Hematopoietic multipotent progenitor cell treated with erythropoietin and hydrocortisone succinate and interleukin-3 and kit ligand, for 6 days (in vitro differentiated cells): ENCODE results near the gene LRP1B.
"Not testable (repeated sequence)": the region's sequence is repeated elsewhere in the genome, so short reads cannot be mapped to it uniquely, and the experiment has no call there.

Source experiments
- DNase-seq: peaks from one replicate; pipeline ENCODE4 v3.0.0-alpha.2; 2015

Gene LRP1B

DNA sequence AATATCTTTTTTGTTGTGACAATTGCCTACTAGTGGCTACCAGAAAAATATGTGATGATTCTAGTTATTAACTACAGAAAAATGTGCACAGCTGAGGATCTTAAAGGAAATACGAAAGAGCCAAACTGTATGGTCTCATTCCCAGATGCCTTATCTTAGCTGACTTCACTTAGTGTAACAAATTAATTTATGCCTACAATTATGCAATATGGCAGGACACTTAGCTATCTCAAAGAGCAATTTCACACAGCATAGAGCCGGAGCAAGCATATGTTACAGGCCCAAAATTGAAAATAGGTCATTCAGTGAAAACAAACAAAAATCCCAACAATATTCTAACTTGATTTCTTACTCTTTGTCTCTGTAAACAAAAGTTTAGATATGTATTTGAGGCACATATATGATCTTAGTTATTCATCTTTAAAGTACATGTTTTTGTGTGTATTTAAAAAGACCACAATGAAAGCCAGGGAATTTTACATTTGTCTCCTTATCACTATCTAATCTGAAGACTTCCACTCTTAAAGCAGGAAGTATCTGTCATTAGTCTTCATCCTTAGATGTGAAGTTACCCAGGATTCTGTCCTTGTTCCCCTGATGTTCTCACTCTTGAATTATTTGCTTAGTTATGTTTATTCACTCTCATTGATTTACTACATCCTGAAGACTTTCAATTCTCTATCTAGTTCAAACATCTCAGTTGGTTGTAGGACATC is 1771.6 kb downstream of the LRP1B start:
- DNase-seq, result no peak

- no peak for DNase-seq
These were observed 1774.1 kb downstream of the LRP1B start for GRCh38 chr2:140356697-140357096.

GRCh38 chr2:140355511-140356090 is 1775.2 kb downstream of the LRP1B start:
- DNase-seq, result no peak

DNA sequence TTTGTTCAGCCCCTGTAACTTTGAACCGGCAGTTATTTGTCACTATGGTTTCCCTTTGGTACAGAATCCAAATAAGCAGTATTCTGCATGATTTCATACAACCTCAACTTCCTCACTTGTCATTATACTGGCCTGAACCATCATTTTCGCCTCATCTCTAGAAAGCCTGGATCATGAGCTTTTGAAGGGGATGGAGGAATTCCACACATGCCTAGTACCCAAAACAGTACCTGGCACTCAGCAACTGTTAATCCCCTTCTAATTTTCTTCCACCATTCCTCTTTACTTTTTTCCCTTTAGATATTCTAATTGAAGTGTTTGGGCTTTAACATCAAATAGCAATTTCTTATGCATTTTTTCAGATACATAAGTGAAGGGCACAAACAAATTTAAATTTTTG is 1776.3 kb downstream of the LRP1B start:
- no peak for DNase-seq

- no peak for DNase-seq
These were observed 1777.3 kb downstream of the LRP1B start for GRCh38 chr2:140353541-140353940.

GRCh38 chr2:140351692-140352091 is 1779.1 kb downstream of the LRP1B start:
- no peak for DNase-seq

- no peak for DNase-seq
These were observed 1781.1 kb downstream of the LRP1B start for GRCh38 chr2:140349695-140350094.

DNA sequence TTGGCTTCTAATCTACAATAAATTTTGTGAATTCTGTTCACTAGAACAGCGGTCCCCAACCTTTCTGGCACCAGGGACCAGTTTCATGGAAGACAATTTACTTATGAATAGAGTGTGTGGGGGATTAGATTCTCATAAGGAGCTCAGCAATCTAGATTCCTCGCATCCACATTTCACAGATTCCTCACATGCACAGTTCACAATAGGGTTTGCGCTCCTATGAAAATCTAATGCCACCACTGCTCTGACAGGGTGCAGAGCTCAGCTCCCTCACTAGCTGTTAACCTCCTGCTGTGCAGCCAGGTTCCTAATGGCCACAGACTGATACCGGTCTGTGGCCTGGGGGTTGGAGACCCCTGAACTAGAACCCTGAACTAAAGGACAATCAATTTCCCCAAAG is 1782.0 kb downstream of the LRP1B start:
- DNase-seq, result no peak

- DNase-seq, result peak; percentile 4
These were observed 1786.0 kb downstream of the LRP1B start for GRCh38 chr2:140344838-140345237.

DNA sequence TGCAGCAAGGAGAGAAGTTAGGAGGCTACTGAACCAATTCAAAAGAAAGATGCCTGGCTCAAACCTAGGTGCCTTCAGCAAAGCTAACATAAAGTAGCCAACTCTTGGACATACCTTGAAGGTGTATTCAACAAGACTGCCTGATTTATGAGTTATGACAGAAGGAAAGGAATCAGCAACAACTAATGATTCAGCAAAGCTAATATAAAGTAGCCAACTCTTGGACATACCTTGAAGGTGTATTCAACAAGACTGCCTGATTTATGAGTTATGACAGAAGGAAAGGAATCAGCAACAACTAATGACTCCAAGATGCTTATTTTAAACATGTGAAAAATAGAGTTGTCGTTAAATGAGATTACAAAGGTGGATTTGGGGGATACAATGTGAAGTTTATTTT is 1786.5 kb downstream of the LRP1B start:
- not testable (repeated sequence) for DNase-seq

GRCh38 chr2:140338795-140339194 is 1792.0 kb downstream of the LRP1B start:
- DNase-seq, result no peak

- DNase-seq, result no peak
These were observed 1793.8 kb downstream of the LRP1B start for GRCh38 chr2:140337061-140337460.

- no peak for DNase-seq
These were observed 1814.5 kb downstream of the LRP1B start for GRCh38 chr2:140316345-140316744.

DNA sequence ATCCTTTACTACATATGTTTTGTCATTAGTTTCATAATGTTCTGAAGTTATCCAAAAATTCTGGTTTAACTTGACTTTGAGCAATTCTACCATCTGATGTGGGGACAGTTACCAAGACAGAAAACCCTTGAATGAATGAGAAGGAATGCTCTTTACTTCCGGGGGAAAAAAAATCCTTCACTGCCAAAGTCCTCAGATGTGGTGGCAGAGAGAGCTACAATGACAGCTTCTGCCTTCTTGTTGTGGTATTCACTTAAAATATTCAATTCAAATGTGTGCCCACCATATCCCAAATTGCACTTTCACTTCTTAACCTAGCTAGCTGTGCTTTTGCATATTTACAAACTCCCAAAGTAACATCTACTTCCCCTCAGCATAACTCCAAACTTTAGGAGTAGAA is 1818.9 kb downstream of the LRP1B start:
- no peak for DNase-seq

GRCh38 chr2:140308706-140309105 is 1822.1 kb downstream of the LRP1B start:
- no peak for DNase-seq

GRCh38 chr2:140307532-140307931 is 1823.3 kb downstream of the LRP1B start:
- DNase-seq, result no peak

GRCh38 chr2:140295767-140296166 is 1835.0 kb downstream of the LRP1B start:
- DNase-seq, result no peak

- no peak for DNase-seq
These were observed 1842.1 kb downstream of the LRP1B start for GRCh38 chr2:140288726-140289125.

DNA sequence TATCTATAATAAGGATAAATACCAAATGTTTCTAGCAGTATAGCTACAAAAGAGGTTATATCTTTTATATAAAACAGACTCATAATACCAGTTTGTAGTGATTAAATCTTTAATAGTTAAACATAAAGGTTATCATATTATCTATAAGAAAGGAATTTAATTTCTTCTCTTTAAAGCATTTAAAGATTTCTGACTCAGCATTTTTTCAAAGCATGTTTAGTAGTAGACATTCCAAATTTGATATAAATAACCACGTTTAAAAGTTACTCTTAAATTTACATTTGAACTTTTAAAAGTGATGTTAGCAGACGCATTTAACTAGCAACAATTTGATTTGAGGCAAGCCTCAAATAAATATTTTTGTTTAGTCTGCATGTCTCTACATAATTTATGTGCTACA is 1842.6 kb downstream of the LRP1B start:
- DNase-seq, result no peak

GRCh38 chr2:140286377-140286776 is 1844.4 kb downstream of the LRP1B start:
- no peak for DNase-seq

DNA sequence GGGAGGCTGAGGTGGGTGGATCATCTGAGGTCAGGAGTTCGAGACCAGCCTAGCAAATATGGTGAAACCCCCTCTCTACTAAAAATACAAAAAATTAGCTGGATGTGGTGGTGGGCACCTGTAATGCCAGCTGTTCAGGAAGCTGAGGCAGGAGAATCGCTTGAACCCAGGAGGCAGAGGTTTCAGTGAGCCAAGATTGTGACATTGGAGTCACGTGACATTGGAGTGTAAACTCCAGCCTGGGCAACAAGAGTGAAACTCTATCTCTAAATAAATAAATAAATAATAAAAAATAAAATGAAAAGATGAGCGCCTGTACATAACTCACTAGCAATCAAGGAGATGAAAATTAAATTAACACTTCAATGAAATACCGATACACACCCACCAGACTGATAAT is 1853.5 kb downstream of the LRP1B start:
- DNase-seq, result not testable (repeated sequence)

DNA sequence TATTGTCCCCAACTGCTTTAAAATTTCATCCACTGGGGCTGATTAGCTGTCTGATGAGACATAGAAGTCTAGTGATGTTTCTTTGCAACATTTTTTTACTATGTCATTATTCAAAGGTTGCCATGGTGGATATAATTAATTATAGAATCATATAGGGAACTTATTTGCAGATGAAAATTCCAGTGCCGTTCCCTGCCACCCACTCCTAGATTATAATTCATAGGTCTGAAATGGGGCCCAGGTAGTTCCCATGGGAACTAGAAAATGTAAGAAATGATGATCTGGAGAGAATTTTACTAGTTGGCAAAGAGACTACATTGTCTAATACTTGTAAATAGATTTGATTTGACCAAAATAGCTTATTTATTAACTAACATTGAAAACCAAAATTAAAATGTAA is 1854.2 kb downstream of the LRP1B start:
- DNase-seq, result no peak

- no peak for DNase-seq
These were observed 1855.4 kb downstream of the LRP1B start for GRCh38 chr2:140275427-140275826.

GRCh38 chr2:140274891-140275290 is 1855.9 kb downstream of the LRP1B start:
- DNase-seq, result no peak

GRCh38 chr2:140273958-140274357 is 1856.9 kb downstream of the LRP1B start:
- no peak for DNase-seq
